ENCODE results near the gene SLC25A11. TPM values are rescaled to one million over a fixed set of nuclear protein-coding genes. Genes with fewer than 3 reads are reported as not detected.

SLC25A11 gene
- polyA plus RNA-seq, 4 donors, result 78.2 to 98.0 (median 79.0) TPM

- DNase-seq (ENCODE audit: low read depth in 4 of 4, low spot score in 3 of 4), result no peak
Observed at GRCh38 chr17:4947010-4947410, 7.2 kb upstream of the SLC25A11 start.

GRCh38 chr17:4946312-4946976 is 6.6 kb upstream of the SLC25A11 start:
- DNase-seq (ENCODE audit: low read depth in 4 of 4, low spot score in 3 of 4), result no peak

- DNase-seq (ENCODE audit: low read depth in 4 of 4, low spot score in 3 of 4), result no peak
Observed at GRCh38 chr17:4945944-4946280, 6.1 kb upstream of the SLC25A11 start.

GRCh38 chr17:4945176-4945943 is 5.5 kb upstream of the SLC25A11 start:
- no peak for DNase-seq (ENCODE audit: low read depth in 4 of 4, low spot score in 3 of 4)

GRCh38 chr17:4944554-4945175 is 4.8 kb upstream of the SLC25A11 start:
- DNase-seq (ENCODE audit: low read depth in 4 of 4, low spot score in 3 of 4), result no peak

- no peak for DNase-seq (ENCODE audit: low read depth in 4 of 4, low spot score in 3 of 4)
Observed at GRCh38 chr17:4944163-4944553, 4.3 kb upstream of the SLC25A11 start.

- no peak for DNase-seq (ENCODE audit: low read depth in 4 of 4, low spot score in 3 of 4)
Observed at GRCh38 chr17:4942760-4943508, 3.1 kb upstream of the SLC25A11 start.

GRCh38 chr17:4941319-4941610 is 1.4 kb upstream of the SLC25A11 start:
- no peak for DNase-seq (ENCODE audit: low read depth in 4 of 4, low spot score in 3 of 4)

GRCh38 chr17:4940555-4941318 is 891 bp upstream of the SLC25A11 start:
- DNase-seq (ENCODE audit: low read depth in 4 of 4, low spot score in 3 of 4), result no peak

- no peak for DNase-seq (ENCODE audit: low read depth in 4 of 4, low spot score in 3 of 4)
Observed at GRCh38 chr17:4939546-4939795, 375 bp downstream of the SLC25A11 start.

- DNase-seq (ENCODE audit: low read depth in 4 of 4, low spot score in 3 of 4), result no peak
Observed at GRCh38 chr17:4938688-4939545, 929 bp downstream of the SLC25A11 start.

GRCh38 chr17:4938069-4938491 is 1.8 kb downstream of the SLC25A11 start:
- DNase-seq (ENCODE audit: low read depth in 4 of 4, low spot score in 3 of 4), result no peak

- no peak for DNase-seq (ENCODE audit: low read depth in 4 of 4, low spot score in 3 of 4)
Observed at GRCh38 chr17:4937553-4937952, 2.3 kb downstream of the SLC25A11 start.

GRCh38 chr17:4936436-4936835 is 3.4 kb downstream of the SLC25A11 start:
- DNase-seq (ENCODE audit: low read depth in 4 of 4, low spot score in 3 of 4), result no peak

- DNase-seq (ENCODE audit: low read depth in 4 of 4, low spot score in 3 of 4), result no peak
Observed at GRCh38 chr17:4935650-4936049, 4.2 kb downstream of the SLC25A11 start.

- no peak for DNase-seq (ENCODE audit: low read depth in 4 of 4, low spot score in 3 of 4)
Observed at GRCh38 chr17:4934173-4934979, 5.5 kb downstream of the SLC25A11 start.

- no peak for DNase-seq (ENCODE audit: low read depth in 4 of 4, low spot score in 3 of 4)
Observed at GRCh38 chr17:4933646-4934045, 6.2 kb downstream of the SLC25A11 start.

GRCh38 chr17:4932756-4933155 is 7.1 kb downstream of the SLC25A11 start:
- DNase-seq (ENCODE audit: low read depth in 4 of 4, low spot score in 3 of 4), result no peak

GRCh38 chr17:4931963-4932362 is 7.9 kb downstream of the SLC25A11 start, which contains the start of gene GP1BA:
Gene GP1BA (plus strand): TSS chr17:4932277. CDS start chr17:4932605, 328 bp downstream.
- DNase-seq (ENCODE audit: low read depth in 4 of 4, low spot score in 3 of 4), result no peak
